ENCODE results near the gene ABCC10. TPM values are rescaled to one million over a fixed set of nuclear protein-coding genes. Genes with fewer than 3 reads are reported as not detected.

Gene ABCC10
- total and polyA plus RNA-seq, 10 of the 15 experiments (the other 5 are each of a cell fraction or from before 2014, with no cell fraction given), result 0.80 to 18.2 (median 6.4) TPM

DNA sequence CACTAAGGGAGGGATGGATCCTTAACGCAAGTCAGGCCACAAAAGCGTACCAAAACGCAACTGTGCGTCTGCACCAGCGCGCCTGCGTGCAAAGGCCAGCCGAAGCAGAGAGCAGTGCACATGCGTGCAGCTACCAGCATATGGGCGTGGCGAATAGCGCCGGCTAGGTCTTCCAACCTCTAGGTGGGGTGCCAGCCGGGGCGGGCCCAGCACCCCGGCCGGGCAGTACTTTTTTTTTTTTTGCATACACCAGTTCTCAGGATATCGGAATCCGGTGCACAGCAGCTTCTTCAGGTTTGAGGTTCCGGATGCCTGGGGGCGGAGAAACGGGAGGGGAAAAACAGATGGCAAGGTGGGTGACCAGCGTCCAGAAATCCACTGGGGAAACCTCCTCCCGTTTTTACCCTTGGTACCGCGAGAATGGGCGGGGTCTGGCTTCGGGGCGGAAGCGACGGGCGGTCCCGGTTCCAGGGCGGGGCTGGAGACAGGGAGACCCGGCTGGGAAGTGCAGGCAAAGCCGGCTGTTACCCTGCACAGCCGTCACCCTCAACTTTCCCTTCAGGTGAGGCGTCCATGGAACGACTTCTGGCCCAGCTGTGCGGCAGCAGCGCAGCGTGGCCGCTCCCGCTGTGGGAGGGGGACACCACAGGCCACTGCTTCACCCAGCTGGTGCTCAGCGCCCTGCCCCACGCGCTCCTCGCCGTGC, at the start of gene ABCC10 (continued):
- TF ChIP-seq ZNF592 (IDR thresholded peaks at IDR 0.05) (no peak), MEF2B (IDR thresholded peaks at IDR 0.05; ENCODE audit: partially characterized antibody, poor library complexity, severe bottlenecking) (peak; percentile 42), RUNX3 (IDR thresholded peaks at IDR 0.05; ENCODE audit: low read length) (peak; percentile 34; the same call in 1 of the 2 replicates), SIN3A (IDR thresholded peaks at IDR 0.05; ENCODE audit: low read depth, low read length) (peak; percentile 74; the same call in 1 of the 2 replicates), CTCF (IDR thresholded peaks at IDR 0.05 in 2 of 3, conservative IDR thresholded peaks at IDR 0.05 in 1 of 3; ENCODE audit: control insufficient read depth in 2 of 3, extremely low read depth in 1 of 3, insufficient read depth in 1 of 3, low read depth in 3 of 3, low read length in 3 of 3) (peak; percentile 33 to 39 (median 38)), BCLAF1 (IDR thresholded peaks at IDR 0.05) (no peak), HDAC6 (IDR thresholded peaks at IDR 0.05; ENCODE audit: unreplicated experiment) (no peak), GATAD2B (conservative IDR thresholded peaks at IDR 0.05; ENCODE audit: low read depth) (peak; percentile 48), HCFC1 (IDR thresholded peaks at IDR 0.05; ENCODE audit: low read length) (peak; percentile 41; the same call in 1 of the 2 replicates), JUNB (IDR thresholded peaks at IDR 0.05) (no peak), POLR2AphosphoS2 (IDR thresholded peaks at IDR 0.05; ENCODE audit: low read depth, low read length) (peak; percentile 67; the same call in 1 of the 2 replicates), GABPA (IDR thresholded peaks at IDR 0.05; ENCODE audit: low read depth) (no peak), NFXL1 (IDR thresholded peaks at IDR 0.05; ENCODE audit: borderline replicate concordance) (no peak), EGR1 (IDR thresholded peaks at IDR 0.05; ENCODE audit: borderline replicate concordance in 1 of 2, low read depth in 2 of 2, low read length in 2 of 2) (0 out of 3 replicates have a peak, but pooled peaks of 1 of the 2 experiments have one; percentile 22)
- TF ChIP-seq, protein P1, sequence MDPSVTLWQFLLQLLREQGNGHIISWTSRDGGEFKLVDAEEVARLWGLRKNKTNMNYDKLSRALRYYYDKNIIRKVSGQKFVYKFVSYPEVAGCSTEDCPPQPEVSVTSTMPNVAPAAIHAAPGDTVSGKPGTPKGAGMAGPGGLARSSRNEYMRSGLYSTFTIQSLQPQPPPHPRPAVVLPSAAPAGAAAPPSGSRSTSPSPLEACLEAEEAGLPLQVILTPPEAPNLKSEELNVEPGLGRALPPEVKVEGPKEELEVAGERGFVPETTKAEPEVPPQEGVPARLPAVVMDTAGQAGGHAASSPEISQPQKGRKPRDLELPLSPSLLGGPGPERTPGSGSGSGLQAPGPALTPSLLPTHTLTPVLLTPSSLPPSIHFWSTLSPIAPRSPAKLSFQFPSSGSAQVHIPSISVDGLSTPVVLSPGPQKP (IDR thresholded peaks at IDR 0.05; ENCODE audit: low read depth, low read length), result 0 out of 2 replicates have a peak, but pooled peaks have one; percentile 14
- TF ChIP-seq, protein P2, sequence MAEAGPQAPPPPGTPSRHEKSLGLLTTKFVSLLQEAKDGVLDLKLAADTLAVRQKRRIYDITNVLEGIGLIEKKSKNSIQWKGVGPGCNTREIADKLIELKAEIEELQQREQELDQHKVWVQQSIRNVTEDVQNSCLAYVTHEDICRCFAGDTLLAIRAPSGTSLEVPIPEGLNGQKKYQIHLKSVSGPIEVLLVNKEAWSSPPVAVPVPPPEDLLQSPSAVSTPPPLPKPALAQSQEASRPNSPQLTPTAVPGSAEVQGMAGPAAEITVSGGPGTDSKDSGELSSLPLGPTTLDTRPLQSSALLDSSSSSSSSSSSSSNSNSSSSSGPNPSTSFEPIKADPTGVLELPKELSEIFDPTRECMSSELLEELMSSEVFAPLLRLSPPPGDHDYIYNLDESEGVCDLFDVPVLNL (IDR thresholded peaks at IDR 0.05; ENCODE audit: low read depth, low read length), result no peak

All from GM12878 (cell line).